H1 (cell line): ENCODE results near the gene ZAP70. TPM values are rescaled to one million over a fixed set of nuclear protein-coding genes. Genes with fewer than 3 reads are reported as not detected.

Experiments
- ASH2L ChIP-seq: fragments of 200-600, 300-600 bp; sonication (generic); IDR thresholded peaks from one replicate; pipeline ENCODE4 v1.7.1; 2017; ENCODE audit warnings: low read length
- ATF2 ChIP-seq: IDR thresholded peaks from 2 replicates; pipeline ENCODE4 v1.6.1; 2012; ENCODE audit warnings: low read length, inconsistent platforms
- BRCA1 ChIP-seq: IDR thresholded peaks from 2 replicates; pipeline ENCODE4 v1.6.1; 2012; ENCODE audit warnings: low read depth, low read length, improper control_type of control experiment
- CBX8 ChIP-seq: fragments of 300-800, 300-1000 bp; sonication (generic); IDR thresholded peaks from 2 replicates; pipeline ENCODE4 v1.7.1; 2016; ENCODE audit warnings: low read depth, low read length, borderline replicate concordance
- NRF1 ChIP-seq: IDR thresholded peaks from 2 replicates; pipeline ENCODE4 v1.6.1; 2011; ENCODE audit warnings: mild to moderate bottlenecking, low read depth, low read length, improper control_type of control experiment
- POLR2AphosphoS5 ChIP-seq: IDR thresholded peaks from 2 replicates; pipeline ENCODE4 v1.6.1; 2011; ENCODE audit warnings: low read depth, low read length
- RNF2 ChIP-seq: fragments of 200-900, 300-1000 bp; sonication (generic); IDR thresholded peaks from 2 replicates; pipeline ENCODE4 v1.7.1; 2016; ENCODE audit warnings: borderline replicate concordance, low read depth, mild to moderate bottlenecking, antibody characterized with exemption, low read length; ENCODE audit not compliant: poor library complexity, severe bottlenecking; ENCODE audit errors: missing control alignments
- polyA plus RNA-seq, 7 experiments: library from polyadenylated mRNA; depleted of rRNA in 3 of 7; stranded (reverse) in 5 of 7; unstranded in 2 of 7; fragments of >200 nt in 5 of 7; fragments of 200-250 nt in 2 of 7; gene quantifications; 1 replicate in 5 of 7; 2 replicates in 1 of 7; 4 replicates in 1 of 7; pipeline versions ENCODE4 v1.2.1 to v1.2.3, GENCODE V29; 2011 to 2013; ENCODE audit warnings: missing spikeins in 2 of 7, mixed read lengths in 2 of 7
- total RNA-seq: library from RNA; stranded (reverse); fragmentation: NEBNext Ultra II Directional; extraction: Animal tissue kit (Norgen Biotek cat#: 25700); gene quantifications from 2 replicates; pipeline ENCODE4 v1.2.1, GENCODE V29; 2021

ZAP70 gene
- total and polyA plus RNA-seq, 2 of the 8 experiments (the other 6 are each of a cell fraction or from before 2014, with no cell fraction given): 0.15 TPM; not detected in 1

GRCh38 chr2:97716695-97717612 lies 3.6 kb downstream of the ZAP70 start (continued):
- no peak for TF ChIP-seq ATF2
- no peak for TF ChIP-seq CBX8
- no peak for TF ChIP-seq NRF1
- TF ChIP-seq BRCA1: no peak
- no peak for TF ChIP-seq RNF2
- TF ChIP-seq ASH2L: no peak
- no peak for TF ChIP-seq POLR2AphosphoS5
